Spleen (tissue), 11 donors: ENCODE data around the gene CDKL1. TPM values are rescaled to one million over a fixed set of nuclear protein-coding genes. Genes with fewer than 3 reads are reported as not detected.

Source experiments
- DNase-seq: peaks from one replicate; pipeline ENCODE4 v3.0.0-alpha.2; 2020
- H3K27ac ChIP-seq, 8 donors: fragments of 200-600 bp; sonication (generic) in 7 of 8; 1 replicate in 4 of 8; 2 replicates in 4 of 8; pipeline versions ENCODE4 v1.5.0 to v1.8.0; 2016 to 2021; ENCODE audit warnings: inconsistent platforms in 4 of 8, mild to moderate bottlenecking in 4 of 8, moderate library complexity in 1 of 8
- H3K27me3 ChIP-seq, 7 donors: fragments of 200-600 bp; sonication (generic) in 6 of 7; replicated peaks in 1 of 7; 1 replicate in 4 of 7; 2 replicates in 3 of 7; pipeline versions ENCODE4 v1.5.0 to v1.8.0; 2016 to 2021; ENCODE audit warnings: inconsistent platforms in 3 of 7, mild to moderate bottlenecking in 1 of 7
- H3K36me3 ChIP-seq, 6 donors: fragments of 200-600 bp; sonication (generic) in 5 of 6; 1 replicate in 4 of 6; 2 replicates in 2 of 6; pipeline versions ENCODE4 v1.5.0 to v1.8.0; 2016 to 2021; ENCODE audit warnings: inconsistent platforms in 2 of 6
- H3K4me1 ChIP-seq, 6 donors: fragments of 200-600 bp; sonication (generic) in 5 of 6; 1 replicate in 3 of 6; 2 replicates in 3 of 6; pipeline versions ENCODE4 v1.5.0 to v1.8.0; 2016 to 2021; ENCODE audit warnings: inconsistent platforms in 3 of 6
- H3K4me3 ChIP-seq, 8 donors: fragments of 200-600 bp; sonication (generic) in 7 of 8; 1 replicate in 4 of 8; 2 replicates in 4 of 8; pipeline versions ENCODE4 v1.5.0 to v1.8.0; 2016 to 2021; ENCODE audit warnings: inconsistent platforms in 4 of 8, mild to moderate bottlenecking in 4 of 8, moderate library complexity in 2 of 8
- H3K9me3 ChIP-seq, 8 donors: fragments of 200-600 bp; sonication (generic) in 7 of 8; 1 replicate in 4 of 8; 2 replicates in 4 of 8; pipeline versions ENCODE4 v1.5.0 to v1.8.0; 2016 to 2021; ENCODE audit warnings: inconsistent platforms in 4 of 8
- POLR2A ChIP-seq, 3 donors: fragments of 450-650 bp; IDR thresholded peaks; one replicate each; pipeline ENCODE4 v1.5.1; 2017; ENCODE audit warnings: antibody characterized with exemption in 3 of 3, mild to moderate bottlenecking in 1 of 3
- POLR2AphosphoS5 ChIP-seq, 3 donors: sonication (generic); formaldehyde crosslinking; IDR thresholded peaks; one replicate each; pipeline ENCODE4 v1.5.1; 2017; ENCODE audit warnings: antibody characterized with exemption in 3 of 3
- WGBS, 5 donors: extraction: QIAGEN DNeasy Blood & Tissue Kit in 3 of 5; methylation state at CpG; one replicate each; pipeline versions ENCODE4 v1.1.5 to v1.1.7; 2013 to 2018; 5-methylcytosine and 5-hydroxymethylcytosine counted together
- intact Hi-C: fragments of 100-400 bp; cut with DNase I; formaldehyde crosslinking; loops from one replicate; pipeline ENCODE4 v1.15.0; 2023; ENCODE audit warnings: low total_unique reads
- polyA plus RNA-seq, 3 donors: library from polyadenylated mRNA; stranded (reverse); fragments of 200-250 nt; gene quantifications; one replicate each; pipeline ENCODE4 v1.2.1, GENCODE V29; 2013
- total RNA-seq, 7 donors: library from RNA; depleted of rRNA in 3 of 7; stranded (reverse); fragments of >200 nt in 3 of 7; fragmentation: NEBNext Ultra II Directional in 4 of 7; extraction: Animal tissue kit (Norgen Biotek cat#: 25700) in 4 of 7; gene quantifications; one replicate each; pipeline versions ENCODE4 v1.1.0 to v1.2.1, GENCODE V29; 2016 to 2021
- TF ChIP-seq, protein P1 (sequence below), 11 experiments: fragments of 200-600 bp in 7 of 11; fragments of 450-650 bp in 4 of 11; sonication (generic) in 4 of 11; IDR thresholded peaks in 8 of 11; conservative IDR thresholded peaks in 3 of 11; 1 replicate in 7 of 11; 2 replicates in 4 of 11; pipeline versions ENCODE4 v1.4.0 to v1.8.0; 2016 to 2021; ENCODE audit warnings: antibody characterized with exemption in 11 of 11, inconsistent platforms in 4 of 11, mild to moderate bottlenecking in 1 of 11
- donor health status: healthy with polysubstance abuse.
- donor health status: DM: no; HTN: no; CAD: no; lungs with moderate emphysema.
- donor health status: DM: no; HTN: no; CAD: no.
- donor health status: Bipolar disorder and iron deficiency.
- donor health status: healthy.
- donor health status: DM: no; HTN: no; CAD: no.
- donor health status: DM: yes; HTN: yes; CAD: no.

CDKL1 gene
- total and polyA plus RNA-seq, 10 donors = 1.7 to 310 (median 17.6) TPM

DNA sequence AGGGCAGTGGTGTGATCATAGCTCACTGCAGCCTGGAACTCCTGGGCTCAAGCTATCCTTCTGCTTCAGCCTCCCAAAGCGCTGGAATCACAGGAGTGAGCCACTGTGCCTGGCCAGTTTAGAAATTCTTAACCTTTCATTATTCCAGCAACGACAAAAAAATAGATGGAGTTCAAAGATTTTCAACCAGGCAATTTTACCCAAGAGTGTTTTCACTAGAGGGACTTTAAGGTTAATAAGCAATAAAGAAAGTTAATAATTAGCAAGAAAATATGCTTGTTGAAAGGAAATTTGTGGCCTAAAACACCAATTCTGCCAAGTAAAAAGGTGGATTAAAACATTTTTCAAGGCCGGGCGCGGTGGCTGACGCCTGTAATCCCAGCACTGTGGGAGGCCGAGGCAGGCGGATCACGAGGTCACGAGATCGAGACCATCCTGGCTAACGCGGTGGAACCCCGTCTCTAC lies 14.8 kb downstream of the CDKL1 start:
- intact Hi-C loops = no loop called here
- no peak for TF ChIP-seq POLR2A (IDR thresholded peaks at IDR 0.05)
- TF ChIP-seq, protein P1, sequence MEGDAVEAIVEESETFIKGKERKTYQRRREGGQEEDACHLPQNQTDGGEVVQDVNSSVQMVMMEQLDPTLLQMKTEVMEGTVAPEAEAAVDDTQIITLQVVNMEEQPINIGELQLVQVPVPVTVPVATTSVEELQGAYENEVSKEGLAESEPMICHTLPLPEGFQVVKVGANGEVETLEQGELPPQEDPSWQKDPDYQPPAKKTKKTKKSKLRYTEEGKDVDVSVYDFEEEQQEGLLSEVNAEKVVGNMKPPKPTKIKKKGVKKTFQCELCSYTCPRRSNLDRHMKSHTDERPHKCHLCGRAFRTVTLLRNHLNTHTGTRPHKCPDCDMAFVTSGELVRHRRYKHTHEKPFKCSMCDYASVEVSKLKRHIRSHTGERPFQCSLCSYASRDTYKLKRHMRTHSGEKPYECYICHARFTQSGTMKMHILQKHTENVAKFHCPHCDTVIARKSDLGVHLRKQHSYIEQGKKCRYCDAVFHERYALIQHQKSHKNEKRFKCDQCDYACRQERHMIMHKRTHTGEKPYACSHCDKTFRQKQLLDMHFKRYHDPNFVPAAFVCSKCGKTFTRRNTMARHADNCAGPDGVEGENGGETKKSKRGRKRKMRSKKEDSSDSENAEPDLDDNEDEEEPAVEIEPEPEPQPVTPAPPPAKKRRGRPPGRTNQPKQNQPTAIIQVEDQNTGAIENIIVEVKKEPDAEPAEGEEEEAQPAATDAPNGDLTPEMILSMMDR (IDR thresholded peaks at IDR 0.05 in 8 of 11, conservative IDR thresholded peaks at IDR 0.05 in 3 of 11) = no peak
- TF ChIP-seq POLR2AphosphoS5 (IDR thresholded peaks at IDR 0.05) = no peak
- WGBS, 5 donors = 96 to 98% (median 97%) methylated on average over 14 of the region's 14 CpGs
- no peak overlapping the region for H3K27ac ChIP-seq
- H3K27me3 ChIP-seq = no peaks in the 10 kb centered on the region
- no peaks in the 10 kb centered on the region for H3K4me1 ChIP-seq
- H3K9me3 ChIP-seq = no peaks in the 10 kb centered on the region
- peaks cover 0 to 10% (median 0%) of the 10 kb centered on the region in 6 donors for H3K36me3 ChIP-seq
- no peak overlapping the region for H3K4me3 ChIP-seq
- DNase-seq = no peak

DNA sequence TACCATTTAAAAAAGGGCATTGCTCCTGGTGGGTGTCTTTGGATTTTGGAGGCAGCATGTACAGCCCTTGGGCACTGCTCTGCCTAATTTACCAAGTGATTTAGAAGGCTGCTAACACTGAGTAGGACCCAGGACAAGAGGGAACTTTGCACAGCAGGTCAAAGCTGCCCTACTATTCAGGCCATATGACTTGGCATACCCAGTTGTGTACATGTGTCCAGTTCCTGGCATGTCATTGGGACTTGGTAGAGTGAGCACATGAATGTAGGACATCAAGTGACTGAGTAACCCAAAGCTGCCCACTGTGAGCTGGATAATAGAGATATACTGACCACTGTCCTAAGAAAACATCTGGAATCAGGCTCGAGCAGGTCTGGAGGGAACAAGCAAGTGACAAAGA lies 15.7 kb downstream of the CDKL1 start:
- TF ChIP-seq POLR2A (IDR thresholded peaks at IDR 0.05) (no peak), POLR2AphosphoS5 (IDR thresholded peaks at IDR 0.05) (no peak)
- TF ChIP-seq, protein P1 (IDR thresholded peaks at IDR 0.05 in 8 of 11, conservative IDR thresholded peaks at IDR 0.05 in 3 of 11) = no peak
- no peak overlapping the region for H3K4me3 ChIP-seq
- DNase-seq = no peak
- H3K27ac ChIP-seq = no peak overlapping the region
- H3K36me3 ChIP-seq = peaks cover 0 to 10% (median 0%) of the 10 kb centered on the region in 6 donors
- no peaks in the 10 kb centered on the region for H3K9me3 ChIP-seq
- intact Hi-C loops = no loop called here
- H3K27me3 ChIP-seq = no peaks in the 10 kb centered on the region
- 81 to 94% (median 92%) methylated on average over 1 of the region's 1 CpG for WGBS, 5 donors
- no peaks in the 10 kb centered on the region for H3K4me1 ChIP-seq

DNA sequence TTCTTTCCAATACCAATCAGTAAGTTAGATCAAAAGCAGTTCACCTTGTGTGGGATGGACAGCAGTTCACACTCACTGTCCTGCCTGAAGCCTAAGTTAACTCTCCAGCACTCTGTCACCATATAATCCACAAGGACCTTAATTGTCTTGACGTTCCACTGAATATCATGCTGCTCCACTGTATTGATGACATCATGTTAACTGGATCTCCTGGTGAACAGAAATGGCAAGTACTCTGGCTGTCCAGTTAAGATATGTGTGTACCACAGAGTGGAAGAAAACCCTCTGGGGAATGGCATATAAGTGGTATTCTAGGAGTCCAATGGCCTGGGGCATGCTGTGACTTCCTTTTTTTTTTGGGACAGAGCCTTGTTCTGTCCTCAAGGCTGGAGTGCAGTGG lies 16.2 kb downstream of the CDKL1 start:
- H3K27ac ChIP-seq = no peak overlapping the region
- no peak for DNase-seq
- H3K4me3 ChIP-seq = no peak overlapping the region
- no peaks in the 10 kb centered on the region for H3K4me1 ChIP-seq
- TF ChIP-seq POLR2AphosphoS5 (IDR thresholded peaks at IDR 0.05) = no peak
- TF ChIP-seq, protein P1 (IDR thresholded peaks at IDR 0.05 in 8 of 11, conservative IDR thresholded peaks at IDR 0.05 in 3 of 11) = no peak
- no peaks in the 10 kb centered on the region for H3K27me3 ChIP-seq
- 95 to 100% (median 97%) methylated on average over 1 of the region's 1 CpG for WGBS, 5 donors
- intact Hi-C loops = no loop called here
- peaks cover 0 to 10% (median 0%) of the 10 kb centered on the region in 6 donors for H3K36me3 ChIP-seq
- H3K9me3 ChIP-seq = no peaks in the 10 kb centered on the region

DNA sequence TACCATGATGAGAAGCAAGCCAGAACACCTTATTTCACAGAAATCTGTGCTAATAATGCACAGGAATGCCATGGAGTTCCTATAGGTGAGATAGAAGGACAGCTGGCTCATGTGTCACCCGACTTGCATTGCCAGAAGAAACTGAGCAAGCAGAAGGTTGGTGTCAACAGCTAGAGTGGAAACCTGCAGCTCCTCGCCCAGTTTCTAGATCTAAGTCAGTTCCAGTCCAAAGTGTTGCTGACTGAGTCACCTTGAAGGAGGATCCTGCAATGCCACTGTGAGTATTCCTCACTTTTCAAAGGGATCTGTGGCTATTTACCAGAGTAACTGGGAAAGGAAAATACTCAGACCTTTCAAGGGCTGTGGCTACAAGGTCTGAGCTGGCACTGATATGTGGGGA lies 17.1 kb downstream of the CDKL1 start:
- DNase-seq = no peak
- intact Hi-C loops = no loop called here
- H3K9me3 ChIP-seq = no peaks in the 10 kb centered on the region
- TF ChIP-seq, protein P1 (IDR thresholded peaks at IDR 0.05 in 8 of 11, conservative IDR thresholded peaks at IDR 0.05 in 3 of 11) = no peak
- TF ChIP-seq POLR2A (IDR thresholded peaks at IDR 0.05) = no peak
- H3K4me3 ChIP-seq = no peak overlapping the region
- no peaks in the 10 kb centered on the region for H3K4me1 ChIP-seq
- H3K27ac ChIP-seq = no peak overlapping the region
- WGBS, 5 donors = 85 to 100% (median 96%) methylated on average over 2 of the region's 2 CpGs
- H3K36me3 ChIP-seq = peaks cover 0 to 10% (median 0%) of the 10 kb centered on the region in 6 donors
- no peaks in the 10 kb centered on the region for H3K27me3 ChIP-seq
